ENCODE results near the gene HGFAC.

HGFAC gene

DNA sequence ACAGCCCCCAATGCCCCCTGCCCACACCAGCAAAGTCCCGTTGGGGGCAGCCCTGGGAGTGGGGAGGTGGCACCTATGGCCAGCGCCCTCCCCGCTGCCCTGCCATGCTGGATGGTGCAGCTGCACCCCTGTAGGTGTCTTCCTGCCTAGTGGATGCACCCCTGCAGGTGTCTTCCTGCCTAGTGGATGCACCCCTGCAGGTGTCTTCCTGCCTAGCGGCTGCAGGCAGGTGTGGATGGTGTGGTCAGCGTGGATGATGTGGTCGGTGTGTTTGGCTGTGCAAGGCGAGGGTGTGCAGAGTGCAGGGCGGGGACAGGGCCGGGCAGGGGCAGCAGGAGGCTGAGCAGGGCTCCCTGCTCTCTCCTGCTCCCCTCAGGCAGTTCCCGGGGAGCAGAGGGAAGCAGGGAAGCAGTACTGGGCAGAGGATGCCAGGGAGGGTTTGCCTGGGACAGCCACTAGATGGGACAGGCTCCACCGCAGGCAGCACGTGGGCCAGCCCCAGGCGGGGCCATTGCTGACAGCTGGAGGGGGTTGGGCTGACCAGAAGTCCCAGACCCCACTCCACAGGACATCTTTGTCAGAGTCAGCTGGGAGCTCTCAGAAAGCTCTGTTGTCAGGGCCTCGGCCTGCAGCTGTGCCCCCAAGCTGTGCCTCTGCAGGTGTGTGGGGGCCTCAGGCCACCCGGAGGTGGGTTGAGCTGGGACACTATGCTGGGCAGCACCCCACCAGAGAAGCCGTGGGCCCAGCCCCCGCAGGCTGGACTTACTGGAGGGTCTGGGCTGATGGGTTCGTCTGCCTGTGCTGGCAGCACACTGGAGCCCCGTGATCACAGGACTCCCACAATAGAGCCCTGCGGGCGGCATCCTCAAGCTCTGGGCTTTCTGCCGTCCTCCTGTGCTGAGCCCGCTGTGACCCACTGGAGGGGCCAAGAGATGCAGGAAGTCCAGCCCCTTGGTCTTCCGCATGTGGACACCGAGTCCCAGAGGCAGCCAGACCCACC is 45.1 kb downstream of the HGFAC start:
- DNase-seq (ENCODE audit: low spot score): peak; percentile 38

DNA sequence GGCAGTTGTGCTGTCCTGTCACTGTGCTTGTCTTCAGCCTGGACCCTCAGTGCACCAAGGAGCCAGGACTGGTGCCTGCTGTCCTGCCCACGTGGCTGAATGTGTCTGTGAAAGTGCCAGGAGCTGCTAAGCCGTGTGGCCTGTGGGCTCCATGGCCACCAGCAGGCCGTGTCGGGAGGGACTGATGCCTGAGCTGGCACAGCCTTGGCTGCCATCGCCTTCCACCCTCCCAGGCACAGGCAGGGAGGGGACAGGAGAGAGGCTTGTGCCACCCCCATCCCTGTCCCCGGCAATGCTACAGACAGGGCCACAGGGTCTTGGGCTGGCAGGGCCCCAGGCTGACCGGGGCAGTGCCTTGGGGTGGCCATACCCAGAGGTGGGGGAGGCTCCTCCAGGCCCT is 46.1 kb downstream of the HGFAC start:
- no peak for DNase-seq (ENCODE audit: low spot score)

DNA sequence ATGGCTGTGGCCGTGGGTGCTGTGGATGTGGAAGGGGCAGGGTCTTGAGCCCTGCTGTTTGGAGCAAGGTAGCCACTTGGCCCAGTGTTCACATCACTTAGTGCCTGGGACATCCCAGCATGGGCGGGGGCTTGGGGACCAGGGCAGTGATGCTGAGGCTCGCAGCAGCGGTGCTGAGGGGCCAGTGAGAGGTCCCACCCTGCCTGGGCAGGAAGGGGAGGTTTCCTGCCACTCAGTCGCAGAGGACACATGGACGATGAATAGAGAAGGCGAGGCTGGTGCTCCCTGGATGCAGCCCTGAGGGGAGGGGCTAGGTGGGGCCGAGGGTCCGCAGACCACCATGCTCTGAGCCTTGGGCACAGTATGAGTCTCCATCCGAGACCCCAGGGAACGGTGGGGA is 47.1 kb downstream of the HGFAC start:
- DNase-seq (ENCODE audit: low spot score): no peak

DNA sequence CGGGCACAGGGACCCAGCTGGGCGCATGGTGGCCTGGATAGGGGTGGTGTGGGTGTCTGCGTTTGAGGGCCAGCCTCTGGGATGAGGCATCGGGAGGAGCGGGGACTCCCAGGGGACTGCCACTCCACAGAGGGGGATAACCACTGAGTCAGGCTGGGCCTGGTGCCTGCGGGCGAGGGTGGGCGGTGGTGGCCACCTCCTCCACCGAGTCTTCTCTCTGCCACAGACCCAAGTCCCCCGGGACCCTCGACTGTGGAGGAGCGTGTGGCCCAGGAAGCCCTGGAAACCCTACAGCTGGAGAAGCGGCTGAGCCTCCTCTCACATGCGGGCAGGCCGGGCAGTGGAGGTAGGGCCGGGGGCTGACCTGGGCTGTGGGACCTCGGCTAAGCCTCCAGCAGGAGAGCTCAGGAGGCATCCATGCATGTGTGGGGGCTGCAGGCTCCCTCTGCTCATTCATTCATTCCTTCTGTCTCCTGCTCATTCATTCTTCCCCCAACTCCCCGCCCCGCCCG is 47.7 kb downstream of the HGFAC start:
- DNase-seq (ENCODE audit: low spot score): no peak

DNA sequence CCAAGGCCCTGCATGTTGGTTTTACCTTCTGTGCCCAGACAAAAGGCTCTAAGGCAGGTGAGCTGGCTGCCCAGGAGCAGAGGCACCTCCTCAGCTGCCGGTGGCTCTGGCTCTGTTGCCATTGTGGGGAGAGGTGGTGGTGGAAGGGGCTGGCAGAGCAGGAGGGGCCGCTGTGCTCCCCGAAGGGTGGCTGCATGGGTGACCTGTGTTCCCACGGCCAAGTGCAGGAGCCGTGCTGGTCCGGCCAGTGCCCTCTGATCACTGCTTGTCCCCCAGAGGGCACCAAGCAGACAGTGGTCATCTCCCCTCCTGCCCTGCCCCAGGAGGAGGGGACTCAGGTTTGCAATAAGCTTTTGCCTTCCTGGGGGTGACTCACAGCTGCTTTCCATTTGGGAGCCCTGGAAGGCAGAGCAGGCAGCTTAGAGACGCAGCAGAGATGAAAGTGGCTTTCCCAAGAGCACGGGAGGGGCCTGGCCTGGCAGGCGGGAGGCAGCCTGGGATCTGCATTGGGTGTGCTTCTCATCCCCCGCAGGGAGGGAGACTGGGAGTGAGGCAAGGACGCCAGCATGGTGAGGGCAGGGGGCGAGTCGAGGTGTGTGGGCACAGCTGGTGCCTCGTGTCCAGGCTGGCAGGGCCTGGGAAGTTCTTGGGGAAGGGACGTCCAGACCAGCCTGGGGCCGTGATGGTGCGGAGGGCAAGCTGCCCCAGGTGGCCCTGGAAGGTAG is 50.1 kb downstream of the HGFAC start:
- DNase-seq (ENCODE audit: low spot score): no peak

DNA sequence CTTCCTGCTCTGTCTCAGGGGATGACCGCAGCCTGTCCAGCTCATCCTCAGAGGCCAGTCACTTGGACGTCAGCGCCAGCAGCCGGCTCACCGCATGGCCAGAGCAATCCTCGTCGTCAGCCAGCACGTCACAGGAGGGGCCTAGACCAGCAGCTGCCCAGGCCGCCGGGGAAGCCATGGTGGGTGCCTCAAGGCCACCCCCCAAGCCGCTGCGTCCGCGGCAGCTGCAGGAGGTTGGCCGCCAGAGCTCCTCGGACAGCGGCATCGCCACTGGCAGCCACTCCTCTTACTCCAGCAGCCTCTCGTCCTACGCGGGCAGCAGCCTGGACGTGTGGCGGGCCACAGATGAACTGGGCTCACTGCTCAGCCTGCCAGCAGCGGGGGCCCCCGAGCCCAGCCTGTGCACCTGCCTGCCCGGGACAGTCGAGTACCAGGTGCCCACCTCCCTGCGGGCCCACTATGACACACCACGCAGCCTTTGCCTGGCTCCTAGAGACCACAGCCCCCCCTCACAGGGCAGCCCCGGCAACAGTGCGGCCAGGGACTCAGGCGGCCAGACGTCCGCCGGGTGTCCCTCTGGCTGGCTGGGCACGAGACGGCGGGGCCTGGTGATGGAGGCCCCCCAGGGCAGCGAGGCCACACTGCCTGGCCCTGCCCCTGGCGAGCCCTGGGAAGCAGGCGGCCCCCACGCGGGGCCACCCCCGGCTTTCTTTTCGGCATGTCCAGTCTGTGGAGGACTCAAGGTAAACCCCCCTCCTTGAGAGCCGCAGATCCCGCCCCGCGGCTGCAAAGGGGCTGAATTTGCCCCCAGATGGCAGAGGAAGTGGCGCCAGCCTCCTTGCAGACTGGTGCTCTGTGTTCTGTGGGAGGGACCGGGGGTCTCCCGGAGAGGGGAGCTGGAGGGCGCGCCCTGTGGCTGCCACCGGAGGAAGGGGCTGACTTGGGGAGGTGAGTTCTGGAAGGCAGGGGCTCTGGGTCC is 51.3 kb downstream of the HGFAC start:
- DNase-seq (ENCODE audit: low spot score): no peak

DNA sequence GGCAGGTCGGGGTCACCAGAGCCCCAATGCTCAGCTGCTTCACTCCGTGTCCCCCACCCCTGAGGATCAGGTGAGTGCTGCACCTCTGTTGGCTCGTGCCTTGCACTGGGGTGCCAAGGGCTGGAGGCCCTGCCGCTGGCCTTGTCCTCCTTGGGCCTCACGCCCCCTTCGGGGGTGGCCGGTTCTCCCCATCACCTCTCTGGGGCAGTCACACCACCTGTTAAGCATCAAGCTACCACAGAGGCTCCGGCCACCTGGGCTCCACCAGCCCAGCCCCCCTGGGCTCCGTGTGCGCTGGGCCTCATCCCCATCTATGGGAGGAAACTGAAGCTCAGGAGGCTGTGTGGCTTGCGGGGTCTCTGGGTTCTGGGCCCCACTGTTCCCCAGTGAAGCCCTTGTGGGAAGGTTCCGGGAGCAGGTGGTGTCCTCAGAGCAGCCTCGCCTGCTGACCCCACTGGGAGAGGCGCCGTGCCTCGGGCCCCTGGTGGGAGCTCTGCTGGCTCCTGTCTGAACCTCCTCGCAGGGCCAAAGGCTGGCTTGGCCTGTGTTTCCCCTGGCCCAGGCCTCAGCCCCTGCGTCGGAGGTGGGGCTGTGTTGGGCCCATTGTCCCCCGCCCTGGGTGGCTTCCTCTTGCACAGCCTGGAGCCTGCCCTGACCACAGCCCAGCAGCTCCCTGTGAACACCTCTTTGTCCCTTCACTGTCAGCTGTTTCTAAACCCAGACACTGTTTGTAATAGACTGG is 52.1 kb downstream of the HGFAC start:
- DNase-seq (ENCODE audit: low spot score): no peak

DNA sequence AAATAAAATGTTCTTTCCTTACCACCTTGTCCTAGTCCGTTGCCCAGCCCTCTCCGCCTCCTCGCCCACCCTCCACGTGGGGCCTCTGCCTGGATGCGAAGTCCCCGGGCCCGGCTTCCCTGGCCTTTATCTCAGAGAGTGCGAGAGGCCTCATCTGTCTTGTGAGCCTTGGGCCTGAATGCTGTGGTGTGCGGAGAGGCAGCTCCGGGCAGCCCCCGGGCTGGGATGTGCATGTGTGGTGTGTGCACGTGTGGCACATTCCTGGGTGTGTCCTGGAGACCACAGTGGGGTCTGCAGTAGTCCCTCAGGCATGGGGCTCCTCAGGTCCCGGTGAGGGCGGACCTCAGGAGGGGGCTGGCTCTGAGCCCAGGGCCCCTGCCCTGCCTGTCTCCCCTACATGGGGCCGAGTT is 52.7 kb downstream of the HGFAC start:
- DNase-seq (ENCODE audit: low spot score): no peak

DNA sequence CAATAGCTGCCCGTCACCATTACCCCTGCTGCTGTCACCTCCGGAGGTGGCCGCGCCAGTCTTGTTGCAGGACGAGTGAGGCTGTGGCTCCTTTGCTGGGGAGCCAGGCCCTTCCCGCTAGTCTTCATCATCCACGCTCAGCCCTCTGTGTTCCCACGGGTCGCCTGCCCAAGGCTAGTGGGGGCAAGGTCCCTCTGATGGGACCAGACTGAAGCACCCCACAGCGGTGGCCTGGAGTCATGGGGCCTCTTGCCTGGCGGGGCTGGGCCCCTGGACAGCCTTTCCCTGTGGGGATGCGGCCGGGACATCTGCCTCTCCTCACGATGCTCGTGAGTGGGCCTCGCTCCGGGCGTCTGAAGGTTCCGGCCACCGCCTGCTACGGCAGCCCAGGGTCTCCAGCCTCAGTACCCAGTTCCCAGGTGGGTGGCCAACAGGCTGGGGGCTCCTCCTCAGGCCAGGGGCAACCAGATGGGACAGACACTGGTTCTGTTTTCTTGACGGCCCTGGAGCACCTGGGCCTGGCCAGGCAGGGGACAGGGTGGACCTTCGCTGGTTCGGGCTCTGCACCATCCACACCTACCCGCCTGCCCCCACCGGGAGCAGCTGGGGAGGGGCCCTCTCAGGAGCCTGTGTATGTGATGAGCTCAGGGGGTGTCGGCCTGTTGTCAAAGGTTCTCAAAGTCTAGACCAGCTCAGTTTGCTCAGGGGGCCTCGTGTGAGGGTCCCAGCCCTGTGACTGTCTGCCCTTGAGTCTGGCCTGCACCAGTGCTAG is 53.6 kb downstream of the HGFAC start:
- no peak for DNase-seq (ENCODE audit: low spot score)

DNA sequence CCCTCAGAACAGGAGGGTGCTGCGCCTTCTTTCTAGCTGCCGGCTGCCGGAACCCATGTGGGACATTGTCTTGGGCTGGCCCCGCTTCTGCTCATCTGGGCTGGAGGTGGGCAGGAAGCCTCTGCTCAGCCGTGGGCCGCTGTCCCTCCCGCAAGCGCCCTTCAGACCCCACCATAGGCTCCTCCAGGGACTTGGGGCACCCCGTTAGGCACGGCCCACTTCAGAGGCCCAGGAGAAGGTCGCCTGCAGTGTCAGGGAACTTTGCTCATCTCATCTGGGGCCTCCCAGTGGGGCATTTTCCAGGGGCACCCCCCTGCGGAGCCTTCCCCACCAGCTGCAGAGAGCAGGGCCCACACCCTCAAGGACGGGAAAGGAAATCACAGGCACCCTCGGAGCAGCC is 54.3 kb downstream of the HGFAC start:
- no peak for DNase-seq (ENCODE audit: low spot score)

DNA sequence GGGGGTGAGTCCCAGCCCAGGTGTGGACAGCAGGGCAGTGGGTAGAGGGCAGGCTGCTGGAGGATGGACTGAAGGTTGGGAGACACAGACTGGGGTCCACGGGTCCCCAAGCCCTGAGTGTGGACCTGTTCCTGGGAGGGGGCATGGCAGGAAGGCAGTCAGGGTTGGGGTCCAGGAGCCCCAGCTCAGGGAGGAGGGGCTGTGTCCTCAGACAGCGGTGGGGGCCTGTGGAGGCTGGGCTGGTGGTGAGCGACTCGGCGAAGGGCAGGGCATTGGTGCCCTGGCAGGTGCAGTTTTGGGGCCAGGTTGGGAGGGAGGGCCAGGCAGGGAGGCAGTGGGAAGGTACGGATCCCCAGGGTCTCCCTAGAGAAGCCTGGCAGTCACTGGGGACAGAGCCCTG is 55.3 kb downstream of the HGFAC start:
- DNase-seq (ENCODE audit: low spot score): no peak

DNA sequence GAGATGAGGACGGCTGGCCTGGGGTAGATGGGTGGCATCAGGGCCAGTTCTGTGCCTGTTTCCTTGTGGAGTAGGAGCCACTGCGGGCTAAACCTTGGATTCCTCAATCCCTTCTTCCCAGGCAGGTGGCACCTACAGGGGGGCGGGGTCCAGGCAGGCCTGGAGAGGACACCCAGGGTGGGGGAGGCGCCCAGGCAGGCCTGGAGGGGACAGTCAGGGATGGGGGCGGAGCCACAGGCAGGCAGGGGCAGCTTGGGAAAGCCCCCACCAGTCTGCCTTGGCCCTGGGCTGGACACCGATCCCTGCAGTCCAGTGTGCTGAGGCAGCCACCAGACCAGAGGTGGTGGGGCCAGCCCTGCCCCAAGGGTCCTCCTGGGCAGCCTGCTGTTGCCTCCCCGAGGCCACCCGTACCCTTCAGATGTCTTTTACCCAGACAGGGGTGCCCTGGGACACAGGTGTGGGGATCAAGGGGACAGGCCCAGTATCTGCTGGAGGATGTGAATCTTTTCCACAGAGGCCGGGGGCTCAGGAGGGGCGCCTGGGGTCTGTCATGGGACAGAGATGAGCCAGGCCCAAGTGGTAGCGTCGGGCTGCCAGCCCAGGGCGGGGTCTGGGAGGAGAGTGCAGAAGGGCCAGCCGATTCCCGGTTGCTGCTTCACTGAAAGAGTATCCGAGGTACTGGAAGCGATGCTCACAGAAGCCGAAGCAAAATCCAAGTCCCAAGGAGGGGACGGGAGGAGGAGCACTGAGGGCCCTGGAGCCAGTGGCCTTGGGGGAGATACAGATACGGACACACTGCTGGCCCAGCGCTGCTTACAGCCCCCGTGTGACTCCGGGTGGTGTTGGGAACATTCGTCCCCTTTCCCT is 56.0 kb downstream of the HGFAC start:
- no peak for DNase-seq (ENCODE audit: low spot score)

DNA sequence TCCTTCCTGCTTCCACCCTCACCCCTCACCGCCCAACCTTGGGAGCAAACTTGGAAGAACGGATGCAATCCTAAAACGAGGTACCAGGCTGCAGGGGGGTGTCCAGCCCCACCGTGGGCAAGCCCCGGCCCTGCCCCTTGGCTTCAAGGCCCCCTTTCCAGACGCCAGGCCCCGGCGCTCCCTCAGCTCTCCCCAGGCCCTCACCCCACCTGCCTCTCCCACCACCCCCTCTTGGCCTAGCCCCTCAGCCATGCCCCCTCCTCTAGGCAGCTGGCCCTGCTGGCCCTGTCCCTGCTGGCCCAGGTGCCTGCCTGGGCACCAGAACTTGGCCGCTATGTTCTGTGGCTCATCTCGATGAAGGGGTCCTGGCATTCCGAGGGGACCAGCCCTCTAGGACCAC is 56.6 kb downstream of the HGFAC start:
- DNase-seq (ENCODE audit: low spot score): no peak

Measured in globus pallidus (tissue), 1 donor.